Measurements from ENCODE around the gene POU6F1. TPM values are rescaled to one million over a fixed set of nuclear protein-coding genes. Genes with fewer than 3 reads are reported as not detected.
"Not testable (repeated sequence)": the region's sequence is repeated elsewhere in the genome, so short reads cannot be mapped to it uniquely, and the experiment has no call there.

The POU6F1 gene
- total and polyA plus RNA-seq, 2 donors from 2014 or later: 5.2 to 20.0 TPM

- no peak for DNase-seq
- no peak for TF ChIP-seq CTCF (IDR thresholded peaks at IDR 0.05; ENCODE audit: borderline replicate concordance, extremely low read depth, insufficient read depth)
- Histone ChIP-seq H3K9me3 (ENCODE audit: control insufficient read depth in 2 of 3, insufficient read depth in 1 of 3, low read length in 3 of 3) (no peaks in the 10 kb centered on the region), H3K9ac (ENCODE audit: low read length in 3 of 3) (no peak overlapping the region), H3K36me3 (ENCODE audit: control insufficient read depth in 2 of 3, insufficient read depth in 3 of 3, low read length in 3 of 3) (no peaks in the 10 kb centered on the region), H3K27me3 (ENCODE audit: control insufficient read depth, insufficient read depth, low read length) (no peaks in the 10 kb centered on the region), H3K27ac (ENCODE audit: low read depth in 2 of 2, low read length in 2 of 2) (no peak overlapping the region), H3K4me1 (ENCODE audit: control insufficient read depth in 2 of 3, insufficient read depth in 2 of 3, low read depth in 1 of 3, low read length in 3 of 3) (peaks cover 0 to 6% (median 0%) of the 10 kb centered on the region in 3 donors), H3K4me3 (ENCODE audit: low read length in 3 of 3) (no peak overlapping the region)
- intact Hi-C loops (cut with DNase I): no loop called here
- no peak for FAIRE-seq
These were observed 7.4 kb upstream of the POU6F1 start for GRCh38 chr12:51225234-51225633.

DNA sequence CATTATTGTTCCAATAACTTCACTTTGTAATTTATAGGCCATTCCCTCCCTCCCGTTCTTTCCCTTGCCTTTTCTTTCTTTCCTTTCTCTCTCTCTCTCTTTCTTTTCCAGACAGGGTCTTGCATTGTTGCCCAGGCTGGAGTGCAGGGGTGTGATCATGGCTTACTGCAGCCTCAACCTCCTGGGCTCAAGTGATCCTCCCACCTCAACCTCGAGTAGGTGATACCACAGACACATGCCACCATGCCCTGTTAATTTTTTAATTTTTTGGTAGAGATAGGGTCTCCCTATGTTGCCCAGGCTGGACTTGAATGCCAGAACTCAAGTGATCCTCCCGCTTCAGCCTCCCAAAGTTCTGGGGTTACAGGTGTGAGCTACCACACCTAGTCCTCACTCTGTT, 6.8 kb upstream of the POU6F1 start:
- Histone ChIP-seq H3K27ac (ENCODE audit: low read depth in 2 of 2, low read length in 2 of 2) (no peak overlapping the region), H3K4me1 (ENCODE audit: control insufficient read depth in 2 of 3, insufficient read depth in 2 of 3, low read depth in 1 of 3, low read length in 3 of 3) (peaks cover 0 to 8% (median 2%) of the 10 kb centered on the region in 3 donors), H3K36me3 (ENCODE audit: control insufficient read depth in 2 of 3, insufficient read depth in 3 of 3, low read length in 3 of 3) (no peaks in the 10 kb centered on the region), H3K9ac (ENCODE audit: low read length in 3 of 3) (no peak overlapping the region), H3K9me3 (ENCODE audit: control insufficient read depth in 2 of 3, insufficient read depth in 1 of 3, low read length in 3 of 3) (no peaks in the 10 kb centered on the region), H3K27me3 (ENCODE audit: control insufficient read depth, insufficient read depth, low read length) (no peaks in the 10 kb centered on the region), H3K4me3 (ENCODE audit: low read length in 3 of 3) (no peak overlapping the region)
- no peak for FAIRE-seq
- intact Hi-C loops (cut with DNase I): no loop called here
- DNase-seq: no peak
- no peak for TF ChIP-seq CTCF (IDR thresholded peaks at IDR 0.05; ENCODE audit: borderline replicate concordance, extremely low read depth, insufficient read depth)

DNA sequence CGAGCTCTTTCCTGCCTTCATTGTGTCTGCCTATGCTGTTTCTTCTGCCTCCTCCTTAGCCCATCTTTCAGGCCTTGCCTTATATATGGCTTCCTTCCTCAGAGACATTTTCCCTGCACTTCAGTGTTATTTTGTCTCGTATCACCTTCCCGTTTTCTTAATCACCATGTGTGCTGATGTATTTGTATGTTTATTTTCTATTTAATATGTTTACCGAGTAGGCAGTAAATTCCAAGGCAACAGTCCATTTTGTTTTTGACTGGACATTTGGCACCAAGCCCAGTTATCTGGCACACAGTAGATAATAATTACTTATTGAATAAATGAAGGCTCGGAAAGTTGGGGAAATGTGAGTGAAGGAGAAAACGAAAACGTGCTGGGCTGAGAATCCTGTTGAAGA, 4.6 kb upstream of the POU6F1 start:
- FAIRE-seq: no peak
- TF ChIP-seq CTCF (IDR thresholded peaks at IDR 0.05; ENCODE audit: borderline replicate concordance, extremely low read depth, insufficient read depth): no peak

DNA sequence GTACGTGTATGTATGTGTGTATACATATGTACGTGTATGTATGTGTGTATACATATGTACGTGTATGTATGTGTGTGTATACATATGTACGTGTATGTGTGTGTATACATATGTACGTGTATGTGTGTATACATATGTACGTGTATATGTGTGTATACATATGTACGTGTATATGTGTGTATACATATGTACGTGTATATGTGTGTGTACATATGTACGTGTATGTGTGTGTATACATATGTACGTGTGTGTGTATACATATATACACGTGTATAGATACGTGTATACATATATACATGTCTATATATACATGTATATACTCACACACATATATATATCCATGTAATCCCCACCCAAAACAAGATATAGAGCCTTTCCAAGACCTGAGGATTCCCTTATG, 2.0 kb upstream of the POU6F1 start:
- DNase-seq; intact Hi-C loops (cut with DNase I); FAIRE-seq; H3K36me3 ChIP-seq (ENCODE audit: control insufficient read depth in 2 of 3, insufficient read depth in 3 of 3, low read length in 3 of 3); H3K27ac ChIP-seq (ENCODE audit: low read depth in 2 of 2, low read length in 2 of 2); H3K9me3 ChIP-seq (ENCODE audit: control insufficient read depth in 2 of 3, insufficient read depth in 1 of 3, low read length in 3 of 3); H3K27me3 ChIP-seq (ENCODE audit: control insufficient read depth, insufficient read depth, low read length): not testable (repeated sequence)
- Histone ChIP-seq H3K4me3 (ENCODE audit: low read length in 3 of 3) (peak overlapping the region in 2 of 3 donors; percentile 3 to 86), H3K4me1 (ENCODE audit: control insufficient read depth in 2 of 3, insufficient read depth in 2 of 3, low read depth in 1 of 3, low read length in 3 of 3) (peaks cover 2 to 18% (median 11%) of the 10 kb centered on the region in 3 donors), H3K9ac (ENCODE audit: low read length in 3 of 3) (peak overlapping the region in 1 of 3 donors; percentile 93)

More for the DNA sequence above, 4.6 kb upstream of the POU6F1 start:
- H3K9me3 ChIP-seq (ENCODE audit: control insufficient read depth in 2 of 3, insufficient read depth in 1 of 3, low read length in 3 of 3): no peaks in the 10 kb centered on the region
- no peaks in the 10 kb centered on the region for H3K27me3 ChIP-seq (ENCODE audit: control insufficient read depth, insufficient read depth, low read length)
- no peak overlapping the region for H3K9ac ChIP-seq (ENCODE audit: low read length in 3 of 3)
- H3K4me3 ChIP-seq (ENCODE audit: low read length in 3 of 3): peak overlapping the region in 2 of 3 donors; percentile 36 to 42
- intact Hi-C loops (cut with DNase I): no loop called here
- H3K27ac ChIP-seq (ENCODE audit: low read depth in 2 of 2, low read length in 2 of 2): peak overlapping the region in 1 of 2 donors; percentile 45
- H3K4me1 ChIP-seq (ENCODE audit: control insufficient read depth in 2 of 3, insufficient read depth in 2 of 3, low read depth in 1 of 3, low read length in 3 of 3): peaks cover 2 to 11% (median 11%) of the 10 kb centered on the region in 3 donors
- H3K36me3 ChIP-seq (ENCODE audit: control insufficient read depth in 2 of 3, insufficient read depth in 3 of 3, low read length in 3 of 3): no peaks in the 10 kb centered on the region
- no peak for DNase-seq
